NCI-H2196 (cell line): Measurements from ENCODE around the gene DDAH1.

Experiments used
- DNase-seq: peaks from one replicate; lab custom pipeline; 2025; ENCODE audit not compliant: unreplicated experiment; lab: John Stamatoyannopoulos, UW

Gene DDAH1

GRCh38 chr1:85445906-85446305, 19.1 kb downstream of the DDAH1 start:
- no peak for DNase-seq

GRCh38 chr1:85444381-85444780, 20.6 kb downstream of the DDAH1 start:
- no peak for DNase-seq

GRCh38 chr1:85440612-85441011, 24.3 kb downstream of the DDAH1 start:
- DNase-seq = no peak

GRCh38 chr1:85438353-85438752, 26.6 kb downstream of the DDAH1 start:
- no peak for DNase-seq

- no peak for DNase-seq
Observed at GRCh38 chr1:85437139-85437538, 27.8 kb downstream of the DDAH1 start.

GRCh38 chr1:85433096-85433495, 31.9 kb downstream of the DDAH1 start:
- DNase-seq = no peak

- DNase-seq = no peak
Observed at GRCh38 chr1:85428471-85429089, 36.4 kb downstream of the DDAH1 start.

GRCh38 chr1:85427849-85428248, 37.1 kb downstream of the DDAH1 start:
- DNase-seq = no peak

- DNase-seq = no peak
Observed at GRCh38 chr1:85427331-85427730, 37.6 kb downstream of the DDAH1 start.

GRCh38 chr1:85421179-85421578, 43.8 kb downstream of the DDAH1 start:
- DNase-seq = no peak

- no peak for DNase-seq
Observed at GRCh38 chr1:85420199-85420598, 44.8 kb downstream of the DDAH1 start.

GRCh38 chr1:85417876-85418275, 47.1 kb downstream of the DDAH1 start:
- no peak for DNase-seq

- no peak for DNase-seq
Observed at GRCh38 chr1:85417017-85417416, 47.9 kb downstream of the DDAH1 start.

- no peak for DNase-seq
Observed at GRCh38 chr1:85413169-85413568, 51.8 kb downstream of the DDAH1 start.

GRCh38 chr1:85411567-85412305, 53.2 kb downstream of the DDAH1 start:
- no peak for DNase-seq

- no peak for DNase-seq
Observed at GRCh38 chr1:85409516-85409915, 55.4 kb downstream of the DDAH1 start.

- no peak for DNase-seq
Observed at GRCh38 chr1:85407746-85408377, 57.1 kb downstream of the DDAH1 start.

- peak; percentile 30 for DNase-seq
Observed at GRCh38 chr1:85406887-85407533, 57.9 kb downstream of the DDAH1 start.

- no peak for DNase-seq
Observed at GRCh38 chr1:85406081-85406480, 58.9 kb downstream of the DDAH1 start.

- no peak for DNase-seq
Observed at GRCh38 chr1:85404408-85404807, 60.6 kb downstream of the DDAH1 start.

GRCh38 chr1:85398391-85399064, 66.4 kb downstream of the DDAH1 start:
- DNase-seq = no peak
